GM21390 (cell line): ENCODE results near the gene ITCH.

Experiments used
- ATAC-seq: cut with Tn5 transposase; IDR thresholded peaks from one replicate; pipeline ENCODE4 v1.9.1; 2021; ENCODE audit not compliant: unreplicated experiment

Gene ITCH

GRCh38 chr20:34526466-34526865 lies 163.4 kb downstream of the ITCH start:
- no peak for ATAC-seq

GRCh38 chr20:34527016-34527415 lies 163.9 kb downstream of the ITCH start:
- no peak for ATAC-seq

GRCh38 chr20:34528921-34529297 lies 165.8 kb downstream of the ITCH start:
- no peak for ATAC-seq

GRCh38 chr20:34529742-34530141 lies 166.7 kb downstream of the ITCH start:
- ATAC-seq, result no peak

GRCh38 chr20:34530342-34530741 lies 167.3 kb downstream of the ITCH start:
- no peak for ATAC-seq

GRCh38 chr20:34531608-34532265 lies 168.7 kb downstream of the ITCH start:
- ATAC-seq, result no peak

GRCh38 chr20:34532320-34532719 lies 169.2 kb downstream of the ITCH start:
- no peak for ATAC-seq

GRCh38 chr20:34532756-34533155 lies 169.7 kb downstream of the ITCH start:
- no peak for ATAC-seq

GRCh38 chr20:34534391-34535165 lies 171.5 kb downstream of the ITCH start:
- ATAC-seq, result no peak

- ATAC-seq, result no peak
Observed at GRCh38 chr20:34535301-34535840, 172.3 kb downstream of the ITCH start.

- ATAC-seq, result no peak
Observed at GRCh38 chr20:34535857-34536256, 172.8 kb downstream of the ITCH start.

- ATAC-seq, result no peak
Observed at GRCh38 chr20:34536798-34537394, 173.8 kb downstream of the ITCH start.

GRCh38 chr20:34537651-34538050 lies 174.6 kb downstream of the ITCH start:
- ATAC-seq, result no peak

- ATAC-seq, result no peak
Observed at GRCh38 chr20:34538671-34539123, 175.6 kb downstream of the ITCH start.

- no peak for ATAC-seq
Observed at GRCh38 chr20:34539756-34540155, 176.7 kb downstream of the ITCH start.

GRCh38 chr20:34540596-34541263 lies 177.7 kb downstream of the ITCH start:
- ATAC-seq, result no peak

- no peak for ATAC-seq
Observed at GRCh38 chr20:34541264-34541901, 178.3 kb downstream of the ITCH start.

GRCh38 chr20:34541917-34542316 lies 178.8 kb downstream of the ITCH start:
- no peak for ATAC-seq

- no peak for ATAC-seq
Observed at GRCh38 chr20:34542439-34542838, 179.4 kb downstream of the ITCH start.

GRCh38 chr20:34543463-34544056 lies 180.5 kb downstream of the ITCH start:
- ATAC-seq, result no peak
